PC-9 (cell line): ENCODE results near the gene TPTE. TPM values are rescaled to one million over a fixed set of nuclear protein-coding genes. Genes with fewer than 3 reads are reported as not detected.
"Not testable (repeated sequence)": the region's sequence is repeated elsewhere in the genome, so short reads cannot be mapped to it uniquely, and the experiment has no call there.

ENCODE experiments used
- BruUV-seq: library from RNA; stranded (reverse); fragments of 400-500 nt; replicated peaks from 2 replicates; lab custom pipeline; 2021; lab: Mats Ljungman, UMichigan
- CTCF ChIA-PET: fragments of 300-600 bp; sonication (Branson Sonifier 250); formaldehyde crosslinking; loops from one replicate; lab custom pipeline; 2022; ENCODE audit warnings: antibody characterized with exemption; lab: Charles Lee
- POLR2A ChIA-PET: fragments of 300-600 bp; sonication (Branson Sonifier 250); formaldehyde crosslinking; loops from one replicate; lab custom pipeline; 2022; ENCODE audit warnings: antibody characterized with exemption; ENCODE audit not compliant: unreplicated experiment; lab: Charles Lee
- DNase-seq, 2 experiments: peaks; one replicate each; pipeline versions ENCODE4 v3.0.0 to v3.0.0-alpha.2; 2015 to 2022; ENCODE audit warnings: mixed read lengths in 1 of 2
- H2AFZ ChIP-seq: fragments of 200-600 bp; sonication (generic); 2 replicates; pipeline ENCODE4 v1.8.1; 2017; ENCODE audit warnings: antibody characterized with exemption
- H3F3A ChIP-seq: fragments of 200-600 bp; sonication (generic); 2 replicates; pipeline ENCODE4 v1.8.1; 2017; ENCODE audit warnings: antibody characterized with exemption, mild to moderate bottlenecking, low read depth; ENCODE audit not compliant: insufficient read depth
- H3K27ac ChIP-seq: fragments of 200-600 bp; sonication (generic); 2 replicates; pipeline ENCODE4 v1.6.1; 2016; ENCODE audit warnings: mixed run types
- H3K27me3 ChIP-seq: fragments of 200-600 bp; sonication (generic); 2 replicates; pipeline ENCODE4 v1.6.1; 2016; ENCODE audit warnings: low read depth, mixed run types; ENCODE audit not compliant: insufficient read depth
- H3K36me3 ChIP-seq: fragments of 200-600 bp; sonication (generic); 2 replicates; pipeline ENCODE4 v1.6.1; 2016; ENCODE audit warnings: low read depth, mixed run types
- H3K4me1 ChIP-seq: fragments of 200-600 bp; sonication (generic); replicated peaks from 2 replicates; pipeline ENCODE4 v1.6.1; 2016; ENCODE audit warnings: mixed run types; ENCODE audit not compliant: insufficient read depth
- H3K4me2 ChIP-seq: fragments of 200-600 bp; sonication (generic); 2 replicates; pipeline ENCODE4 v1.6.1; 2017; ENCODE audit warnings: mixed run types
- H3K4me3 ChIP-seq: fragments of 200-600 bp; sonication (generic); 2 replicates; pipeline ENCODE4 v1.6.1; 2016; ENCODE audit warnings: mixed run types
- H3K79me2 ChIP-seq: fragments of 200-600 bp; sonication (generic); 2 replicates; pipeline ENCODE4 v1.6.1; 2017; ENCODE audit warnings: low read depth, mixed run types
- H3K9me2 ChIP-seq: fragments of 200-600 bp; sonication (generic); 2 replicates; pipeline ENCODE4 v1.8.1; 2017; ENCODE audit warnings: mild to moderate bottlenecking; ENCODE audit not compliant: insufficient read depth
- H3K9me3 ChIP-seq: fragments of 200-600 bp; sonication (generic); 2 replicates; pipeline ENCODE4 v1.8.1; 2016; ENCODE audit warnings: low read depth; ENCODE audit not compliant: insufficient read depth
- H4K20me1 ChIP-seq: fragments of 200-600 bp; sonication (generic); 2 replicates; pipeline ENCODE4 v1.8.1; 2017; ENCODE audit not compliant: insufficient read depth
- EZH2 ChIP-seq: fragments of 200-600 bp; sonication (generic); IDR thresholded peaks from 2 replicates; pipeline ENCODE4 v1.8.0; 2017; ENCODE audit warnings: antibody characterized with exemption, low read depth
- intact Hi-C: fragments of 100-400 bp; cut with micrococcal nuclease; formaldehyde crosslinking; loops from one replicate; pipeline ENCODE4 v1.10.0; 2022; ENCODE audit not compliant: unreplicated experiment
- total RNA-seq: library from RNA; stranded (reverse); gene quantifications from 2 replicates; pipeline ENCODE4 v1.2.3, GENCODE V29; 2021
- TF ChIP-seq, protein P1 (sequence below): fragments of 200-600 bp; sonication (generic); conservative IDR thresholded peaks from 2 replicates; pipeline ENCODE4 v1.6.1; 2017; ENCODE audit warnings: mixed run types, antibody characterized with exemption, mild to moderate bottlenecking, moderate library complexity

The TPTE gene
- total RNA-seq, 1 experiment from 2014 or later: not detected

DNA sequence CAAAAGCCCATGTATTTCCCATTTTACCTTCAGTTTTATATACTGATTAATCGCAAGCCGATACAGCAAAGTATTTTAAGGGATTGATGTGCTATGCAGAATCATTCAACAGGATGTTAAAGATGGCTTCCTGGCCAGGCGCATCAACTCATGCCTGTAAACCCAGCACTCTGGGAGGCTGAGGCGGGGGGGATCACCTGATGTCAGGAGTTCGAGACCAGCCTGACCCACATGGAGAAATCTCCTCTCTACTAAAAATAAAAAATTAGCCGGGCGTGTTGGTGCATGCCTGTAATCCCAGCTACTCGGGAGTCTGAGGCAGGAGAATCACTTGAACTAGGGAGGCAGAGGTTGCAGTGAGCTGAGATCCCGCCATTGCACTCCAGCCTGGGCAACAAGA lies 116.8 kb downstream of the TPTE start:
- H3K27ac ChIP-seq, H3K36me3 ChIP-seq, H3K4me2 ChIP-seq, H3F3A ChIP-seq, H4K20me1 ChIP-seq, H3K79me2 ChIP-seq, BruUV-seq, H3K4me1 ChIP-seq, H3K4me3 ChIP-seq, CTCF ChIA-PET, DNase-seq, H3K9me2 ChIP-seq, POLR2A ChIA-PET, intact Hi-C loops, H2AFZ ChIP-seq, H3K27me3 ChIP-seq, H3K9me3 ChIP-seq: not testable (repeated sequence)

DNA sequence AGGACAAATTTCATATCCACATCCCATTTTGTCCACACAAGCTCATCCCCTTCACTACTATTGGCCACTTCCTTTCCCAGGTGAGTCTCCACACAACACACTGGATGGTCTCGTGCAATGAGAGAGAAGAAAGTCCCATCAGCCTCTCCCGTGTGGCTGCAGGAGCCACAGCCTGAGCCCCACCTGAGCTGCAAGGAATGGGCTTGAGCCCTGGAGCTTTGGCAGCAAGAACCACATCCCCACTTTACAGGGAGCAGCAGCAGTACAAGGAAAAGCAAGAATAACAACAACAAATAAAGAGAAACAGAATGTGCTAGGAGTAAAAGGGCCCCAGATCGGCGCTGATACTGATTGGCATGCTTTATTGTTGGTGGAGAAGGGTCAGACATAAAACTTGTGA lies 117.7 kb downstream of the TPTE start:
- Histone ChIP-seq H3K4me1 (no peaks in the 10 kb centered on the region), H3K4me2 (no peak overlapping the region), H4K20me1 (no peaks in the 10 kb centered on the region), H3K27me3 (no peaks in the 10 kb centered on the region), H3K4me3 (no peak overlapping the region), H3K79me2 (no peaks in the 10 kb centered on the region), H3K9me3 (0 out of 2 replicates have a peak, but pooled peaks cover 4% of the 10 kb centered on the region), H3F3A (no peaks in the 10 kb centered on the region), H2AFZ (no peak overlapping the region), H3K27ac (no peak overlapping the region), H3K9me2 (no peaks in the 10 kb centered on the region), H3K36me3 (no peaks in the 10 kb centered on the region)
- BruUV-seq: no TSS peak
- POLR2A ChIA-PET: no interaction called here
- DNase-seq: no peak
- TF ChIP-seq, protein P1, sequence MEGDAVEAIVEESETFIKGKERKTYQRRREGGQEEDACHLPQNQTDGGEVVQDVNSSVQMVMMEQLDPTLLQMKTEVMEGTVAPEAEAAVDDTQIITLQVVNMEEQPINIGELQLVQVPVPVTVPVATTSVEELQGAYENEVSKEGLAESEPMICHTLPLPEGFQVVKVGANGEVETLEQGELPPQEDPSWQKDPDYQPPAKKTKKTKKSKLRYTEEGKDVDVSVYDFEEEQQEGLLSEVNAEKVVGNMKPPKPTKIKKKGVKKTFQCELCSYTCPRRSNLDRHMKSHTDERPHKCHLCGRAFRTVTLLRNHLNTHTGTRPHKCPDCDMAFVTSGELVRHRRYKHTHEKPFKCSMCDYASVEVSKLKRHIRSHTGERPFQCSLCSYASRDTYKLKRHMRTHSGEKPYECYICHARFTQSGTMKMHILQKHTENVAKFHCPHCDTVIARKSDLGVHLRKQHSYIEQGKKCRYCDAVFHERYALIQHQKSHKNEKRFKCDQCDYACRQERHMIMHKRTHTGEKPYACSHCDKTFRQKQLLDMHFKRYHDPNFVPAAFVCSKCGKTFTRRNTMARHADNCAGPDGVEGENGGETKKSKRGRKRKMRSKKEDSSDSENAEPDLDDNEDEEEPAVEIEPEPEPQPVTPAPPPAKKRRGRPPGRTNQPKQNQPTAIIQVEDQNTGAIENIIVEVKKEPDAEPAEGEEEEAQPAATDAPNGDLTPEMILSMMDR: no peak
- TF ChIP-seq EZH2: no peak
- CTCF ChIA-PET: no interaction called here
- intact Hi-C loops: no loop called here

DNA sequence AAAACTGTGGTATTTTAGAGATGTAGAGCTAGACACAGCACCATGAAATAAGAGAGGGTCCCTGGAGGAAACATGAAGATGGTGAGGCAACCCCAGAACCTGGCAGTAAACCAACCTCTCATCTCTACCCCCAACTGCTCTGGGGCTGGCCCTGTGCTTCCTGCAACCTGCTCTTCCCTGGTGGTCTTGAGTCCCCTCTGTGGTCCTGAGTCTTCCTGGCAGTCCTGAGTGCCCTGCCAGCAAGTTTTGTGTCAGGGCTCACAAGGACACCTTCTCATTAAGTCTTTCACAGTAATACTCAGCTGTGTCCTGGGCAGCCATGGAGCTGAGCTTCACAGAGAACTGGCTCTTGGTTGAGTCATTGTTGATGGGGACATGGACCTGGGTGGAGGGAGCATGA lies 118.4 kb downstream of the TPTE start:
- DNase-seq, H3K9me2 ChIP-seq, H3K27ac ChIP-seq, H3K79me2 ChIP-seq, H3K9me3 ChIP-seq, BruUV-seq, intact Hi-C loops, CTCF ChIA-PET, H3K4me2 ChIP-seq, H3K4me1 ChIP-seq, H3K4me3 ChIP-seq, H3F3A ChIP-seq, H2AFZ ChIP-seq, H3K27me3 ChIP-seq, H3K36me3 ChIP-seq, H4K20me1 ChIP-seq: not testable (repeated sequence)
- POLR2A ChIA-PET: interaction anchor here (0.7 kb wide), 1 partner anchor 309 kb away, joined by 5 read pairs; no protein-coding TSS in a partner anchor

DNA sequence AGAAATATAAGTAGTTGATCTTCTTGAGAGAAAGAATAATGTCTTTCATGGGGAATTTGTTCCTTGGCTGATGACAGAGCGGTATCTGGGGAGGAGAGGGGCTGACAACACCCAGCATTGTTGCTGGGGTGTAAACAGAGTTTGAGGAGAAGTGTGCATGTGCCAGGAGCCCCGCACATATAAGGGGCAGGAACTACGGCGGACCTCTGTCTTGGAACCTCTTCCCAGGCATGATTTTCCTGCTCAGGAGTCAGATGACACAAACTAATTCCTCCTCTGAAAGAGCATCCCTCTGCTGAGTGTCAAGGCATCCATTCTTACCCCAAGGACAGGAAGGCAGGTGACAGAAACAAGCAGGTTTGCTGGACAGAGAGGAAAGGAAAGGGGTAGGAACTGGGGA lies 119.1 kb downstream of the TPTE start:
- H3K9me3 ChIP-seq: 0 out of 2 replicates have a peak, but pooled peaks cover 4% of the 10 kb centered on the region
- intact Hi-C loops: no loop called here
- no peak overlapping the region for H2AFZ ChIP-seq
- no peak overlapping the region for H3K27ac ChIP-seq
- no peak overlapping the region for H3K4me3 ChIP-seq
- ChIA-PET POLR2A (interaction anchor here (0.7 kb wide), 1 partner anchor 310 kb away, joined by 5 read pairs; no protein-coding TSS in a partner anchor), CTCF (no interaction called here)
- H3K9me2 ChIP-seq: no peaks in the 10 kb centered on the region
- H3K4me2 ChIP-seq: no peak overlapping the region
- no TSS peak for BruUV-seq
- no peak for DNase-seq
- H4K20me1 ChIP-seq: no peaks in the 10 kb centered on the region
- no peak for TF ChIP-seq EZH2
- TF ChIP-seq, protein P1: no peak
- H3K27me3 ChIP-seq: no peaks in the 10 kb centered on the region
- H3F3A ChIP-seq: no peaks in the 10 kb centered on the region
- H3K4me1 ChIP-seq: no peaks in the 10 kb centered on the region
- no peaks in the 10 kb centered on the region for H3K79me2 ChIP-seq
- no peaks in the 10 kb centered on the region for H3K36me3 ChIP-seq
